ENCODE data around the gene AHDC1. TPM values are rescaled to one million over a fixed set of nuclear protein-coding genes. Genes with fewer than 3 reads are reported as not detected.

The AHDC1 gene
- total and polyA plus RNA-seq, 8 donors = 10.4 to 27.5 (median 14.9) TPM

- DNase-seq = peak in 1 of 6 donors; percentile 32
- no peak overlapping the region for H3K4me3 ChIP-seq
- WGBS, 2 donors = 80 to 82% methylated on average over 8 of the region's 8 CpGs
- no peaks in the 10 kb centered on the region for H3K9me3 ChIP-seq
- no peak overlapping the region for H3K27ac ChIP-seq
- no peak for ATAC-seq
- no peaks in the 10 kb centered on the region for H3K36me3 ChIP-seq
- H3K27me3 ChIP-seq = no peaks in the 10 kb centered on the region
- FAIRE-seq = no peak
- TF ChIP-seq CTCF (IDR thresholded peaks at IDR 0.05) = no peak
- intact Hi-C loops (cut with DNase I) = no loop called here
- H3K4me1 ChIP-seq = peaks cover 0 to 2% (median under 1%) of the 10 kb centered on the region in 3 donors
Observed at GRCh38 chr1:27593678-27594563, 10.0 kb downstream of the AHDC1 start.

GRCh38 chr1:27592931-27593677, 10.8 kb downstream of the AHDC1 start:
- no peaks in the 10 kb centered on the region for H3K4me1 ChIP-seq

GRCh38 chr1:27592232-27592930, 11.6 kb downstream of the AHDC1 start:
- no peak for ATAC-seq
- WGBS, 2 donors = 89% methylated on average over 20 to 22 of the region's 22 CpGs
- Histone ChIP-seq H3K4me3 (no peak overlapping the region), H3K36me3 (no peaks in the 10 kb centered on the region), H3K4me1 (no peaks in the 10 kb centered on the region), H3K27me3 (no peaks in the 10 kb centered on the region), H3K9me3 (no peaks in the 10 kb centered on the region), H3K27ac (no peak overlapping the region)
- no peak for FAIRE-seq
- intact Hi-C loops (cut with DNase I) = no loop called here
- no peak for TF ChIP-seq CTCF (IDR thresholded peaks at IDR 0.05)
- DNase-seq = peak in 1 of 6 donors; percentile 63

More at GRCh38 chr1:27592931-27593677, 10.8 kb downstream of the AHDC1 start:
- DNase-seq = peak in 1 of 6 donors; percentile 70
- no peak for FAIRE-seq
- TF ChIP-seq CTCF (IDR thresholded peaks at IDR 0.05) = no peak
- Histone ChIP-seq H3K4me3 (no peak overlapping the region), H3K36me3 (no peaks in the 10 kb centered on the region), H3K27ac (no peak overlapping the region), H3K9me3 (no peaks in the 10 kb centered on the region), H3K27me3 (no peaks in the 10 kb centered on the region)
- ATAC-seq = no peak
- intact Hi-C loops (cut with DNase I) = no loop called here
- WGBS, 2 donors = 83 to 85% methylated on average over 16 to 17 of the region's 17 CpGs

- Histone ChIP-seq H3K9me3 (no peaks in the 10 kb centered on the region), H3K4me1 (no peaks in the 10 kb centered on the region), H3K27ac (no peak overlapping the region), H3K27me3 (no peaks in the 10 kb centered on the region), H3K36me3 (no peaks in the 10 kb centered on the region), H3K4me3 (no peak overlapping the region)
- WGBS, 2 donors = 63 to 67% methylated on average over 4 of the region's 4 CpGs
- intact Hi-C loops (cut with DNase I) = no loop called here
- ATAC-seq (no peak), DNase-seq (no peak), FAIRE-seq (no peak)
- TF ChIP-seq CTCF (IDR thresholded peaks at IDR 0.05) = no peak
Observed at GRCh38 chr1:27591622-27592021, 12.3 kb downstream of the AHDC1 start.

Measured in pancreas (tissue), 10 donors.